H9 (cell line): Measurements from ENCODE around the gene TGFBI. TPM values are rescaled to one million over a fixed set of nuclear protein-coding genes. Genes with fewer than 3 reads are reported as not detected.
A peak's percentile ranks its signal among the peaks of the same experiment; 100 is the strongest.

Source experiments
- DNase-seq: peaks from one replicate; pipeline ENCODE4 v3.0.0-alpha.2; 2017
- H2AFZ ChIP-seq: one replicate; pipeline ENCODE4 v1.6.1; 2013; ENCODE audit warnings: mild to moderate bottlenecking, low read length, control low read depth, moderate library complexity
- H2AK5ac ChIP-seq: 2 replicates; pipeline ENCODE4 v1.6.1; 2013; ENCODE audit warnings: low read length, control low read depth, mixed read lengths; ENCODE audit not compliant: insufficient read length
- H2BK120ac ChIP-seq: one replicate; pipeline ENCODE4 v1.6.1; 2013; ENCODE audit warnings: low read depth, mild to moderate bottlenecking, low read length, control low read depth, inconsistent platforms; ENCODE audit not compliant: poor library complexity, severe bottlenecking
- H2BK12ac ChIP-seq: 2 replicates; pipeline ENCODE4 v1.6.1; 2013; ENCODE audit warnings: low read length, control low read depth, mixed read lengths, low read depth; ENCODE audit not compliant: insufficient read length
- H2BK15ac ChIP-seq: 2 replicates; pipeline ENCODE4 v1.6.1; 2013; ENCODE audit warnings: low read depth, low read length, control low read depth
- H2BK20ac ChIP-seq: one replicate; pipeline ENCODE4 v1.6.1; 2013; ENCODE audit warnings: low read depth, mild to moderate bottlenecking, low read length, control low read depth, inconsistent platforms; ENCODE audit not compliant: poor library complexity, severe bottlenecking
- H2BK5ac ChIP-seq: 2 replicates; pipeline ENCODE4 v1.6.1; 2013; ENCODE audit warnings: low read length, control low read depth, mixed read lengths; ENCODE audit not compliant: insufficient read length
- H3K14ac ChIP-seq: 2 replicates; pipeline ENCODE4 v1.6.1; 2013; ENCODE audit warnings: low read length, control low read depth; ENCODE audit not compliant: insufficient read depth
- H3K18ac ChIP-seq: 2 replicates; pipeline ENCODE4 v1.6.1; 2013; ENCODE audit warnings: low read depth, mild to moderate bottlenecking, mixed read lengths, low read length, control low read depth; ENCODE audit not compliant: insufficient read length
- H3K23ac ChIP-seq: 2 replicates; pipeline ENCODE4 v1.6.1; 2013; ENCODE audit warnings: low read length, control low read depth, mixed read lengths, low read depth; ENCODE audit not compliant: insufficient read length
- H3K23me2 ChIP-seq: 2 replicates; pipeline ENCODE4 v1.6.1; 2013; ENCODE audit warnings: low read depth, mild to moderate bottlenecking, mixed read lengths, low read length, control low read depth; ENCODE audit not compliant: insufficient read length, poor library complexity, severe bottlenecking
- H3K27ac ChIP-seq: 2 replicates; pipeline ENCODE4 v1.5.1; 2013; ENCODE audit warnings: low read length, control low read depth, mixed read lengths, low read depth; ENCODE audit not compliant: insufficient read length
- H3K27me3 ChIP-seq: 2 replicates; pipeline ENCODE4 v1.6.1; 2013; ENCODE audit warnings: low read length, control low read depth, inconsistent platforms; ENCODE audit not compliant: insufficient read depth
- H3K4ac ChIP-seq: 2 replicates; pipeline ENCODE4 v1.6.1; 2013; ENCODE audit warnings: low read depth, mild to moderate bottlenecking, control low read depth, inconsistent platforms, low read length, moderate library complexity
- H3K4me1 ChIP-seq: 2 replicates; pipeline ENCODE4 v1.6.1; 2013; ENCODE audit warnings: low read length, control low read depth, inconsistent platforms; ENCODE audit not compliant: insufficient read depth
- H3K4me2 ChIP-seq: 2 replicates; pipeline ENCODE4 v1.6.1; 2013; ENCODE audit warnings: low read length, control low read depth, mixed read lengths; ENCODE audit not compliant: insufficient read length, insufficient read depth
- H3K56ac ChIP-seq: 2 replicates; pipeline ENCODE4 v1.6.1; 2013; ENCODE audit warnings: low read depth, mild to moderate bottlenecking, mixed read lengths, low read length, control low read depth; ENCODE audit not compliant: insufficient read length
- H3K79me1 ChIP-seq: 2 replicates; pipeline ENCODE4 v1.6.1; 2013; ENCODE audit warnings: low read depth, mild to moderate bottlenecking, moderate library complexity, low read length, control low read depth, inconsistent platforms; ENCODE audit not compliant: insufficient read depth, poor library complexity, severe bottlenecking
- H3K79me2 ChIP-seq: 2 replicates; pipeline ENCODE4 v1.6.1; 2013; ENCODE audit warnings: low read length, control low read depth, inconsistent platforms; ENCODE audit not compliant: insufficient read depth
- H3K9ac ChIP-seq: 2 replicates; pipeline ENCODE4 v1.6.1; 2013; ENCODE audit warnings: low read length, control low read depth, mixed read lengths; ENCODE audit not compliant: insufficient read length; ENCODE audit errors: extremely low read depth
- H3K9me3 ChIP-seq: one replicate; pipeline ENCODE4 v1.6.1; 2013; ENCODE audit warnings: low read depth, low read length, inconsistent platforms; ENCODE audit not compliant: control insufficient read depth
- H3T11ph ChIP-seq: one replicate; pipeline ENCODE4 v1.6.1; 2013; ENCODE audit warnings: mild to moderate bottlenecking, low read length, control low read depth, inconsistent platforms
- H4K20me1 ChIP-seq: one replicate; pipeline ENCODE4 v1.6.1; 2013; ENCODE audit not compliant: control insufficient read depth, insufficient read length, insufficient read depth
- H4K5ac ChIP-seq: 2 replicates; pipeline ENCODE4 v1.6.1; 2013; ENCODE audit warnings: low read depth, mild to moderate bottlenecking, mixed read lengths, low read length, control low read depth; ENCODE audit not compliant: insufficient read length
- H4K8ac ChIP-seq: replicated peaks from 2 replicates; pipeline ENCODE4 v1.6.1; 2013; ENCODE audit warnings: low read length, control low read depth, mixed read lengths, low read depth; ENCODE audit not compliant: insufficient read length
- H4K91ac ChIP-seq: 2 replicates; pipeline ENCODE4 v1.6.1; 2013; ENCODE audit warnings: low read depth, mild to moderate bottlenecking, moderate library complexity, mixed read lengths, low read length, control low read depth; ENCODE audit not compliant: insufficient read length
- H3K27ac Mint-ChIP-seq, 3 experiments: 2 replicates in 2 of 3; 3 replicates in 1 of 3; pipeline ENCODE4 v1.8.0; 2020 to 2021; ENCODE audit warnings: mixed read lengths in 3 of 3, mild to moderate bottlenecking in 1 of 3, moderate library complexity in 1 of 3
- H3K27me3 Mint-ChIP-seq: 2 replicates; pipeline ENCODE4 v1.8.0; 2021; ENCODE audit warnings: low read depth, mild to moderate bottlenecking, moderate library complexity, mixed read lengths
- H3K36me3 Mint-ChIP-seq, 3 experiments: 2 replicates in 2 of 3; 3 replicates in 1 of 3; pipeline ENCODE4 v1.8.0; 2020 to 2021; ENCODE audit warnings: low read depth in 3 of 3, mixed read lengths in 3 of 3; ENCODE audit not compliant: insufficient read depth in 1 of 3
- H3K4me1 Mint-ChIP-seq, 2 experiments: 2 replicates each; pipeline ENCODE4 v1.8.0; 2020; ENCODE audit warnings: mixed read lengths in 2 of 2
- H3K4me3 Mint-ChIP-seq, 2 experiments: 2 replicates in 1 of 2; 3 replicates in 1 of 2; pipeline ENCODE4 v1.8.0; 2020 to 2021; ENCODE audit warnings: mild to moderate bottlenecking in 2 of 2, mixed read lengths in 2 of 2, moderate library complexity in 1 of 2
- H3K9me3 Mint-ChIP-seq, 2 experiments: 2 replicates in 1 of 2; 3 replicates in 1 of 2; pipeline ENCODE4 v1.8.0; 2020; ENCODE audit warnings: mild to moderate bottlenecking in 2 of 2, mixed read lengths in 2 of 2, moderate library complexity in 1 of 2
- CTCF ChIP-seq: fragments of 200-600 bp; sonication (generic); conservative IDR thresholded peaks from 3 replicates; pipeline ENCODE4 v1.8.0; 2021; ENCODE audit warnings: antibody characterized with exemption, mild to moderate bottlenecking
- WGBS: extraction: QIAGEN DNeasy Blood & Tissue Kit; methylation state at CpG from one replicate; pipeline ENCODE4 v1.1.7; 2013; ENCODE audit warnings: missing lambda C conversion rate, low lambda C conversion rate, mixed read lengths; ENCODE audit not compliant: insufficient read length; ENCODE audit errors: extremely low coverage; 5-methylcytosine and 5-hydroxymethylcytosine counted together
- total RNA-seq: library from RNA; stranded (reverse); gene quantifications from 2 replicates; pipeline ENCODE4 v1.2.1, GENCODE V29; 2021

TGFBI gene
- total RNA-seq, 1 experiment from 2014 or later = 4.7 TPM

- H3K4ac ChIP-seq = no peak overlapping the region
- no peak overlapping the region for H3K23ac ChIP-seq
- no peak overlapping the region for H3K9ac ChIP-seq
- H4K5ac ChIP-seq = no peak overlapping the region
- H4K8ac ChIP-seq = no peak overlapping the region
- no peaks in the 10 kb centered on the region for H3K79me1 ChIP-seq
- H2BK12ac ChIP-seq = no peak overlapping the region
- Mint-ChIP-seq H3K27ac (no peak overlapping the region), H3K4me3 (no peak overlapping the region), H3K4me1 (no peaks in the 10 kb centered on the region), H3K36me3 (no peaks in the 10 kb centered on the region), H3K9me3 (peaks cover 0 to 5% of the 10 kb centered on the region in 2 experiments; a peak in 2 of 5 replicates), H3K27me3 (no peaks in the 10 kb centered on the region)
- H2BK15ac ChIP-seq = no peak overlapping the region
- peak; percentile 48; the same call in 2 of the 3 replicates for TF ChIP-seq CTCF
- H4K91ac ChIP-seq = no peak overlapping the region
- no peaks in the 10 kb centered on the region for H4K20me1 ChIP-seq
- H3K9me3 ChIP-seq = no peaks in the 10 kb centered on the region
- no peak overlapping the region for H2BK120ac ChIP-seq
- H3K79me2 ChIP-seq = no peaks in the 10 kb centered on the region
- no peak overlapping the region for H2AFZ ChIP-seq
- no peak overlapping the region for H3K27ac ChIP-seq
- WGBS = no CpG with 5 or more reads among the region's 4 CpGs
- no peak overlapping the region for H3K18ac ChIP-seq
- H3K14ac ChIP-seq = no peak overlapping the region
- H3K56ac ChIP-seq = no peak overlapping the region
- no peak overlapping the region for H2BK20ac ChIP-seq
- no peak overlapping the region for H2BK5ac ChIP-seq
- no peaks in the 10 kb centered on the region for H3K23me2 ChIP-seq
- H2AK5ac ChIP-seq = no peak overlapping the region
- peak; percentile 32 for DNase-seq
- no peaks in the 10 kb centered on the region for H3K27me3 ChIP-seq
- H3T11ph ChIP-seq = no peak overlapping the region
- no peak overlapping the region for H3K4me2 ChIP-seq
- no peaks in the 10 kb centered on the region for H3K4me1 ChIP-seq
Measured at GRCh38 chr5:136064510-136064909, 35.7 kb downstream of the TGFBI start.
